GM12878 (cell line): ENCODE results near the gene GRM7. TPM values are rescaled to one million over a fixed set of nuclear protein-coding genes. Genes with fewer than 3 reads are reported as not detected.

Experiments
- ATAC-seq: fragments of 200-7000 bp; cut with Tn5 transposase; 3 replicates; pipeline ENCODE4 v1.9.1; 2020; ENCODE audit warnings: mild to moderate bottlenecking, moderate library complexity
- BruUV-seq: library from RNA; stranded (reverse); fragments of 400-500 nt; replicated peaks from 2 replicates; lab custom pipeline; 2021; lab: Mats Ljungman, UMichigan
- CTCF ChIA-PET: fragments of 300-600 bp; sonication (Branson Sonifier 250); formaldehyde crosslinking; extraction: SDS; loops from one replicate; lab custom pipeline; 2021; ENCODE audit warnings: inconsistent platforms; lab: Yijun Ruan, JAX
- POLR2A ChIA-PET: fragments of 350-600 bp; formaldehyde crosslinking; extraction: SDS; loops from one replicate; lab custom pipeline; 2021; ENCODE audit warnings: inconsistent platforms; lab: Charles Lee
- RAD21 ChIA-PET: fragments of 300-600 bp; sonication (Branson Sonifier 250); formaldehyde crosslinking; loops from one replicate; lab custom pipeline; 2023; ENCODE audit warnings: antibody characterized with exemption; ENCODE audit not compliant: unreplicated experiment; lab: Charles Lee
- SMC1A ChIA-PET: fragments of 300-600 bp; sonication (Branson Sonifier 250); formaldehyde crosslinking; loops from one replicate; lab custom pipeline; 2023; ENCODE audit not compliant: unreplicated experiment, uncharacterized antibody; lab: Charles Lee
- DNase-seq: peaks from one replicate; pipeline ENCODE4 v3.0.0-alpha.2; 2011; ENCODE audit warnings: low read depth, low spot score
- FAIRE-seq: peaks from 3 replicates; lab custom pipeline; 2011; peaks lifted over from hg19 to GRCh38; lab: Jason Lieb, UNC
- H2AFZ ChIP-seq: 2 replicates; pipeline ENCODE4 v1.6.0; 2011; ENCODE audit warnings: low read depth, low read length, control low read depth; ENCODE audit not compliant: control insufficient read depth
- H3K27ac ChIP-seq: 2 replicates; pipeline ENCODE4 v1.5.1; 2011; ENCODE audit warnings: control low read depth; ENCODE audit not compliant: control insufficient read depth, insufficient read depth
- H3K27me3 ChIP-seq, 2 experiments: replicated peaks in 1 of 2; 2 replicates each; pipeline versions ENCODE4 v1.6.0 to v1.6.1; 2011; ENCODE audit warnings: low read length in 1 of 2; ENCODE audit not compliant: control insufficient read depth in 2 of 2, insufficient read depth in 2 of 2
- H3K36me3 ChIP-seq, 2 experiments: 2 replicates each; pipeline ENCODE4 v1.5.1; 2011; ENCODE audit warnings: low read length in 1 of 2; ENCODE audit not compliant: control insufficient read depth in 2 of 2, insufficient read depth in 2 of 2
- H3K4me1 ChIP-seq: 2 replicates; pipeline ENCODE4 v1.6.1; 2011; ENCODE audit warnings: mild to moderate bottlenecking, low read length, moderate library complexity, mixed read lengths; ENCODE audit not compliant: control insufficient read depth, insufficient read depth
- H3K4me2 ChIP-seq: 2 replicates; pipeline ENCODE4 v1.6.0; 2011; ENCODE audit warnings: control low read depth; ENCODE audit not compliant: control insufficient read depth, insufficient read depth
- H3K4me3 ChIP-seq: fragments of 200-600 bp; sonication (generic); 2 replicates; pipeline ENCODE4 v1.5.1; 2016
- H3K79me2 ChIP-seq: 2 replicates; pipeline ENCODE4 v1.6.0; 2011; ENCODE audit warnings: low read length; ENCODE audit not compliant: control insufficient read depth, insufficient read depth
- H3K9ac ChIP-seq: 2 replicates; pipeline ENCODE4 v1.8.0; 2011; ENCODE audit warnings: low read length, control low read depth, mixed read lengths; ENCODE audit not compliant: control insufficient read depth, insufficient read depth
- H3K9me3 ChIP-seq: replicated peaks from 3 replicates; pipeline ENCODE4 v1.5.1; 2011; ENCODE audit warnings: mild to moderate bottlenecking, low read length; ENCODE audit not compliant: control insufficient read depth, insufficient read depth
- H4K20me1 ChIP-seq: 2 replicates; pipeline ENCODE4 v1.6.0; 2011; ENCODE audit not compliant: control insufficient read depth, insufficient read depth
- EED ChIP-seq: sonication (generic); IDR thresholded peaks from 2 replicates; pipeline ENCODE4 v1.6.1; 2016; ENCODE audit warnings: antibody characterized with exemption, low read depth
- GABPA ChIP-seq: IDR thresholded peaks from 2 replicates; pipeline ENCODE4 v1.6.1; 2014; ENCODE audit warnings: antibody characterized with exemption, low read depth, mild to moderate bottlenecking, inconsistent platforms
- HDAC6 ChIP-seq: fragments of 200-600 bp; sonication (generic); IDR thresholded peaks from one replicate; pipeline ENCODE4 v1.8.0; 2017; ENCODE audit warnings: antibody characterized with exemption; ENCODE audit not compliant: unreplicated experiment
- KAT2A ChIP-seq: conservative IDR thresholded peaks from 2 replicates; pipeline ENCODE4 v1.6.1; 2011; ENCODE audit warnings: low read depth, low read length; ENCODE audit not compliant: control insufficient read depth
- POLR2A ChIP-seq: IDR thresholded peaks from 2 replicates; pipeline ENCODE4 v1.6.1; 2011; ENCODE audit warnings: low read depth, mild to moderate bottlenecking, low read length
- SP1 ChIP-seq: IDR thresholded peaks from one replicate; pipeline ENCODE4 v1.6.1; 2011; ENCODE audit warnings: low read depth, low read length
- TARDBP ChIP-seq: IDR thresholded peaks from 2 replicates; pipeline ENCODE4 v1.6.1; 2016; ENCODE audit warnings: borderline replicate concordance
- ZNF24 ChIP-seq: fragments of 450-650 bp; IDR thresholded peaks from 2 replicates; pipeline ENCODE4 v1.6.1; 2017; ENCODE audit warnings: antibody characterized with exemption, mild to moderate bottlenecking
- WGBS: methylation state at CpG from one replicate; pipeline ENCODE4 v1.1.6; 2016; ENCODE audit warnings: low lambda C conversion rate; ENCODE audit not compliant: insufficient replicate concordance, insufficient coverage; ENCODE audit errors: missing lambda C conversion rate; 5-methylcytosine and 5-hydroxymethylcytosine counted together
- in situ Hi-C: fragments of 300-500 bp; cut with MboI; formaldehyde crosslinking; loops from 9 replicates; pipeline ENCODE4 v1.14.3; 2018; ENCODE audit warnings: mixed read lengths
- intact Hi-C: fragments of 100-400 bp; cut with micrococcal nuclease; formaldehyde crosslinking; loops from one replicate; pipeline ENCODE4 v1.14.2; 2022; ENCODE audit not compliant: unreplicated experiment
- polyA plus RNA-seq, 11 experiments: library from polyadenylated mRNA; depleted of rRNA in 4 of 11; unstranded in 6 of 11; stranded (reverse) in 5 of 11; fragments of >200 nt; fragmentation: Nextera tagmentation in 4 of 11; fragmentation: Illumina TruSeq in 1 of 11; extraction: Ambion mirVana in 4 of 11; extraction: Trizol in 1 of 11; gene quantifications; 1 replicate in 1 of 11; 2 replicates in 10 of 11; pipeline versions ENCODE4 v1.2.1 to v1.2.3, GENCODE V29; 2011 to 2016; ENCODE audit warnings: inconsistent platforms in 2 of 11, missing spikeins in 2 of 11, low read depth in 1 of 11
- total RNA-seq, 4 experiments: library from RNA; depleted of rRNA in 3 of 4; stranded (reverse); fragments of >200 nt in 3 of 4; fragmentation: Illumina TruSeq in 1 of 4; extraction: Trizol in 1 of 4; gene quantifications; 2 replicates each; pipeline versions ENCODE4 v1.2.1 to v1.2.3, GENCODE V29; 2013 to 2021
- TF ChIP-seq, protein P1 (sequence below), 3 experiments: IDR thresholded peaks in 2 of 3; conservative IDR thresholded peaks in 1 of 3; 2 replicates each; pipeline ENCODE4 v1.5.1; 2011; ENCODE audit warnings: low read depth in 3 of 3, low read length in 3 of 3, mild to moderate bottlenecking in 3 of 3, control low read depth in 2 of 3, moderate library complexity in 2 of 3, inconsistent platforms in 1 of 3, mixed read lengths in 1 of 3; ENCODE audit not compliant: control insufficient read depth in 2 of 3, insufficient read depth in 1 of 3; ENCODE audit errors: extremely low read depth in 1 of 3

The GRM7 gene
- total and polyA plus RNA-seq, 10 of the 15 experiments (the other 5 are each of a cell fraction or from before 2014, with no cell fraction given), result not detected

DNA sequence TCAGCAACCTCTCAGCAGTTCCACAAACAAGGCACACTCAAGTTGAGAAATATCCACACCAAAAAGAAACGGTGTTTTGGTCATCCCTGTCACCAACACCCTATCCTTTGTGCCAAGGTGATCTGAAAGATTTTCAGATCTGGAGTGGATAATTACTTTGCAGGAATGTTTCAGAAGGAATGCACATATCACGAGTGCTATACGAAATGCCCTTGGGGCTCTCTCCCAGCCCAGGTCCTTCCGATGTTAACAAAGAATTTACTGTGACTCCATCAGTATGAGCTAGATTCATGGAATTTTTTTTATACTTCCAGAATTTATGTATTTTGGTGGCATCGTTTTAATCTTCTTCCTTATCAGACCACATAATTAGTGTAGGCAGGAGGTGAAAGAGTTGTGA lies 105.0 kb downstream of the GRM7 start:
- Histone ChIP-seq H3K4me3 (no peak overlapping the region), H2AFZ (no peak overlapping the region), H3K79me2 (no peaks in the 10 kb centered on the region), H4K20me1 (no peaks in the 10 kb centered on the region), H3K9me3 (no peaks in the 10 kb centered on the region), H3K27ac (no peak overlapping the region), H3K27me3 (no peaks in the 10 kb centered on the region), H3K4me2 (no peak overlapping the region), H3K9ac (no peak overlapping the region), H3K36me3 (no peaks in the 10 kb centered on the region), H3K4me1 (no peaks in the 10 kb centered on the region)
- SMC1A ChIA-PET, result no interaction called here
- DNase-seq, result no peak
- RAD21 ChIA-PET, result no interaction called here
- POLR2A ChIA-PET, result no interaction called here
- in situ Hi-C loops, result no loop called here
- WGBS, result 21% methylated on average over 5 of the region's 5 CpGs
- ATAC-seq, result no peak
- TF ChIP-seq KAT2A (no peak), EED (no peak), POLR2A (no peak), TARDBP (no peak), HDAC6 (no peak), SP1 (no peak), ZNF24 (no peak), GABPA (no peak)
- TF ChIP-seq, protein P1, sequence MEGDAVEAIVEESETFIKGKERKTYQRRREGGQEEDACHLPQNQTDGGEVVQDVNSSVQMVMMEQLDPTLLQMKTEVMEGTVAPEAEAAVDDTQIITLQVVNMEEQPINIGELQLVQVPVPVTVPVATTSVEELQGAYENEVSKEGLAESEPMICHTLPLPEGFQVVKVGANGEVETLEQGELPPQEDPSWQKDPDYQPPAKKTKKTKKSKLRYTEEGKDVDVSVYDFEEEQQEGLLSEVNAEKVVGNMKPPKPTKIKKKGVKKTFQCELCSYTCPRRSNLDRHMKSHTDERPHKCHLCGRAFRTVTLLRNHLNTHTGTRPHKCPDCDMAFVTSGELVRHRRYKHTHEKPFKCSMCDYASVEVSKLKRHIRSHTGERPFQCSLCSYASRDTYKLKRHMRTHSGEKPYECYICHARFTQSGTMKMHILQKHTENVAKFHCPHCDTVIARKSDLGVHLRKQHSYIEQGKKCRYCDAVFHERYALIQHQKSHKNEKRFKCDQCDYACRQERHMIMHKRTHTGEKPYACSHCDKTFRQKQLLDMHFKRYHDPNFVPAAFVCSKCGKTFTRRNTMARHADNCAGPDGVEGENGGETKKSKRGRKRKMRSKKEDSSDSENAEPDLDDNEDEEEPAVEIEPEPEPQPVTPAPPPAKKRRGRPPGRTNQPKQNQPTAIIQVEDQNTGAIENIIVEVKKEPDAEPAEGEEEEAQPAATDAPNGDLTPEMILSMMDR (IDR thresholded peaks at IDR 0.05 in 2 of 3, conservative IDR thresholded peaks at IDR 0.05 in 1 of 3; ENCODE audit: control insufficient read depth in 2 of 3, extremely low read depth in 1 of 3, insufficient read depth in 1 of 3, low read depth in 3 of 3, low read length in 3 of 3), result no peak
- CTCF ChIA-PET, result no interaction called here
- BruUV-seq, result no TSS peak
- no peak for FAIRE-seq
- intact Hi-C loops, result no loop called here
